T-helper 17 cell (primary cell): ENCODE measurements around the gene TNS2. TPM values are rescaled to one million over a fixed set of nuclear protein-coding genes. Genes with fewer than 3 reads are reported as not detected.
"Not testable (repeated sequence)": the region's sequence is repeated elsewhere in the genome, so short reads cannot be mapped to it uniquely, and the experiment has no call there.

Experiments used
- ATAC-seq: fragments of 150-1000 bp; cut with Tn5 transposase; 2 replicates; pipeline ENCODE4 v1.10.0; 2021; ENCODE audit warnings: mild to moderate bottlenecking, moderate library complexity
- DNase-seq, 3 donors: peaks; one replicate each; pipeline versions ENCODE4 v3.0.0 to v3.0.0-alpha.2; 2020 to 2021
- H3K9me3 ChIP-seq: one replicate; pipeline ENCODE4 v1.7.0; 2013; ENCODE audit warnings: low read length, mild to moderate bottlenecking; ENCODE audit not compliant: control insufficient read depth, poor library complexity, severe bottlenecking
- H3K27ac Mint-ChIP-seq: one replicate; pipeline ENCODE4 v1.8.0; 2022; ENCODE audit warnings: mild to moderate bottlenecking, moderate library complexity, mixed read lengths
- H3K27me3 Mint-ChIP-seq: one replicate; pipeline ENCODE4 v1.8.0; 2022; ENCODE audit warnings: mixed read lengths
- H3K36me3 Mint-ChIP-seq: one replicate; pipeline ENCODE4 v1.8.0; 2022; ENCODE audit warnings: low read depth, mixed read lengths
- H3K4me1 Mint-ChIP-seq: one replicate; pipeline ENCODE4 v1.8.0; 2022; ENCODE audit warnings: mild to moderate bottlenecking, mixed read lengths
- H3K4me3 Mint-ChIP-seq: one replicate; pipeline ENCODE4 v1.8.0; 2022; ENCODE audit warnings: mild to moderate bottlenecking, moderate library complexity, mixed read lengths
- total RNA-seq, 4 donors: library from RNA in 2 of 4; stranded (reverse) in 2 of 4; gene quantifications; one replicate each; pipeline ENCODE4 v1.2.3 and lab custom pipeline; 2022 to 2026

TNS2 gene
- total RNA-seq, 2 donors from 2014 or later = 1.4 to 3.1 TPM

DNA sequence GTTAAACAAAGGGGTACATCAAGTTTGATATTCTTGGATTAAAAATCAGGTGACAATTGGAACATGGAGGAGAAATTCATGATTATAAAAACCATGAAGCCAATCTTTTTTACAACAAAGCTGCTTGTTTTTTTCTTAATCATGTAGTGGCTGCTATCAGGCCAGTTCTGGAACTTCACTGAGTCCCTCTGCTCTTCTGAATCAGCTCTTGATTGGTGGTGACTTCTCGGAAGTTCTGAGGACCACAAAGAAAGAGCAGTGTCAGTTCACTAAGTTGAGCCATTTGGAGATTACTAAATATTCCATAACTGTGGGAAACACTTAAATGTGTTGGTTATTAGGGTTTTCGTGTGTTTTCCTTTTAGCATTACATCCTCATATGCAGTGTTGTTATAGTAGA lies 35.2 kb upstream of the TNS2 start:
- no peaks in the 10 kb centered on the region for H3K36me3 Mint-ChIP-seq
- no peak overlapping the region for H3K4me3 Mint-ChIP-seq
- H3K4me1 Mint-ChIP-seq = peaks cover 18% of the 10 kb centered on the region
- no peaks in the 10 kb centered on the region for H3K27me3 Mint-ChIP-seq
- DNase-seq = no peak
- no peaks in the 10 kb centered on the region for H3K9me3 ChIP-seq
- H3K27ac Mint-ChIP-seq = peak overlapping the region; percentile 11
- no peak for ATAC-seq

DNA sequence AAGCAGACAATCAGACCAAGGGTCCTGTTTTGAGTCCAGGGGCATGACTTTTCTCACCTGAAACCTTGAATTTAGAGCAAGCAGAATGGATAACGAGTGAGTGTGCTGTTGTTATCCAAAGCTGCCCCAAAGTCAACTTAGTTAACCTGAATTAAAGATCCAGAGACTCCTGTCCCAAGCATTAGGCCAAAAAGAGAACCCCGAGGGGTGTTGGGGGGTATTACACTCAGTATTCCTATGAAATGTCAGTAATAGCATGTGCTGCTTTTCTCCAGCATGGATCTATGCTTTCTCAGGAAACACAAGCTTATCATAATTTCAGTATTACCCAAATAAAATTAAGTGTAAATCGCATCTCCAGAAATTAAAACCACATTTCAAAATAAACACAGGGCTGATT lies 24.6 kb upstream of the TNS2 start:
- peaks cover 19% of the 10 kb centered on the region for H3K36me3 Mint-ChIP-seq
- DNase-seq = no peak
- H3K4me3 Mint-ChIP-seq = no peak overlapping the region
- no peaks in the 10 kb centered on the region for H3K9me3 ChIP-seq
- ATAC-seq = no peak
- no peaks in the 10 kb centered on the region for H3K27me3 Mint-ChIP-seq
- peaks cover 12% of the 10 kb centered on the region for H3K4me1 Mint-ChIP-seq
- no peak overlapping the region for H3K27ac Mint-ChIP-seq

DNA sequence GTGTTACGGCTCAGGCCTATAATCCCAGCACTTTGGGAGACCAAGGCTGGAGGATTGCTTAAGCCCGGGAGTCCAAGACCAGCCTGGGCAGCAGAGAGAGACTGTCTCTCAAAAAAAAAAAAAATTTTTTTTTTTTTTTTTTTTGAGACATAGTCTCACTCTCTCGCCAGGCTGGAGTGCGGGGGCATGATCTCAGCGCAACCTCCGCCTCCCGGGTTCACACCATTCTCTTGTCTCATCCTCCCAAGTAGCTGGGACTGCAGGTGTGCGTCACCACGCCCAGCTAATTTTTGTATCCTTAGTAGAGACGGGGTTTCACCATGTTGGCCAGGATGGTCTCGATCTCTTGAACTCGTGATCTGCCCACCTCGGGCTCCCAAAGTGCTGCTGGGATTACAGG lies 22.9 kb upstream of the TNS2 start:
- H3K27me3 Mint-ChIP-seq, ATAC-seq, H3K9me3 ChIP-seq, H3K4me3 Mint-ChIP-seq, DNase-seq, H3K27ac Mint-ChIP-seq: not testable (repeated sequence)
- Mint-ChIP-seq H3K4me1 (peaks cover 12% of the 10 kb centered on the region), H3K36me3 (peaks cover 15% of the 10 kb centered on the region)

DNA sequence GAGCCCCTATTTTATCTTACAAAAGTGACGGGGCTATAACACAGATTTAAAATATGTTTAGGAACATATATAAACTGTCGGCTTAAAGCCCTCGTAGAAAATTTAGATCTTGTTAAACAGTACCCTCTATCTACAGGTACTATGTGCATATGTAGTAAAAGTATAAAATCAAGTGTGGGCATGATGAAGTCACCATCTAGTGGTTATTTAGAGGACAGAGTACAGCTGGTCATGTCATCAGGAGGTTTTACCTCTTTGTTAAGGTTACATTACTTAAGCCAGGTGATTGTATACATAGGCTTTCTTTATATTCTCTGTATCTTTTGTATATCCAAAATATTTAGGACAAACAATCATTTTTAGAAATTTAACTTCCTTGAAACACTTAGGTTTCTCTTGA lies 18.2 kb upstream of the TNS2 start:
- DNase-seq (no peak), ATAC-seq (no peak)
- Mint-ChIP-seq H3K27me3 (no peaks in the 10 kb centered on the region), H3K36me3 (peaks cover 11% of the 10 kb centered on the region), H3K4me1 (peaks cover 7% of the 10 kb centered on the region), H3K4me3 (no peak overlapping the region), H3K27ac (peak overlapping the region; percentile 62)
- no peaks in the 10 kb centered on the region for H3K9me3 ChIP-seq

DNA sequence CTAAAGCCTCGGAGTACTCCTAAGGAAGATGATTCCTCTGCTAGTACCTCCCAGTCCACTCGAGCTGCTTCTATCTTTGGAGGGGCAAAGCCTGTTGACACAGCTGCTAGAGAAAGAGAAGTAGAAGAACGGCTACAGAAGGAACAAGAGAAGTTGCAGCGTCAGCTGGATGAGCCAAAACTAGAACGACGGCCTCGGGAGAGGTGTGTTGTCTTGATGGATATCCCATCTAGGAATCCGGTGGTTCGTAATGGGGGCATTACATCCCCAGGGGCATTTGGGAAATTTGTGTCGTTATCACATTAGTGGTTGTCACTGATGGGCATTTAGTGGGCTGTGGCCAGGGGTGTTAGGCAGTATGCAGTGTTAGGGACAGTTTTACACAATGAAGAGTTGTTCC lies 16.0 kb upstream of the TNS2 start:
- H3K9me3 ChIP-seq, H3K27me3 Mint-ChIP-seq, H3K4me1 Mint-ChIP-seq, ATAC-seq, H3K36me3 Mint-ChIP-seq, DNase-seq, H3K4me3 Mint-ChIP-seq: not testable (repeated sequence)
- peak overlapping the region; percentile 49 for H3K27ac Mint-ChIP-seq

DNA sequence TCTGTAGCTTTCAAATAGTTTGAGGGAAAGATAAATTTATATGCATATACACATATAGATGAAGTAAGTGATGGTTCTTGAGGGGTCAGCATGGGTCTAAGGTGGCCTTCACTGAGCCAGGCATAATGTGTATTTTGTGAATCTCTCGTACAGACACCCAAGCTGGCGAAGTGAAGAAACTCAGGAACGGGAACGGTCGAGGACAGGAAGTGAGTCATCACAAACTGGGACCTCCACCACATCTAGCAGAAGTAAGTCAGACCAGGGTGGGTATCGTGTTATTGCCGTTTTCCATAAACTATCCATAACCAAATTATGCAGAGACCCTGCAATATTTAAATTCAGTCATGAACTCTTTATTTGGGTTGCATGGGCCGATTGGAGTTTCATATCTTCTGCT lies 15.4 kb upstream of the TNS2 start:
- H3K27ac Mint-ChIP-seq = no peak overlapping the region
- ATAC-seq = no peak
- no peaks in the 10 kb centered on the region for H3K9me3 ChIP-seq
- DNase-seq = no peak
- no peak overlapping the region for H3K4me3 Mint-ChIP-seq
- peaks cover 8% of the 10 kb centered on the region for H3K36me3 Mint-ChIP-seq
- H3K27me3 Mint-ChIP-seq = no peaks in the 10 kb centered on the region
- H3K4me1 Mint-ChIP-seq = peaks cover 11% of the 10 kb centered on the region

DNA sequence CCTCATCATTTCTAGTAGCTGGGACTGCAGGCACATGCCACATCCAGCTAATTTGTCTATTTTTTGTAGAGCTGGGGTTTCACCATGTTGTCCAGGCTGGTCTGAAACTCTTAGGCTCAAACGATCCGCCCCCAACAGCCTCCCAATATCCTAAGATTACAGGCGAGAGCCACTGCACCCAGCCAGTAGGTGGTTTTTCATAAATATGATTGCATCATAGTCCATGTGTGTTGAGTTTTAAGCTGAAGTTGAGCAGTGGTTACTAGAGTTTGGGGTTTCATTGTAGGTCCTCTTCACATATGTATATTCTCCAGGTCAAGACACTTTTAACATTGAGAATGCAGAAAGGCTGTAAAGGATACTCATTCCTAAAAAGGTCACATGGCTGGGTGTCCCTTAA lies 13.1 kb upstream of the TNS2 start:
- Mint-ChIP-seq H3K36me3 (peaks cover 8% of the 10 kb centered on the region), H3K4me3 (no peak overlapping the region), H3K27ac (no peak overlapping the region), H3K4me1 (peaks cover 11% of the 10 kb centered on the region), H3K27me3 (no peaks in the 10 kb centered on the region)
- ATAC-seq (no peak), DNase-seq (no peak)
- H3K9me3 ChIP-seq = no peaks in the 10 kb centered on the region

DNA sequence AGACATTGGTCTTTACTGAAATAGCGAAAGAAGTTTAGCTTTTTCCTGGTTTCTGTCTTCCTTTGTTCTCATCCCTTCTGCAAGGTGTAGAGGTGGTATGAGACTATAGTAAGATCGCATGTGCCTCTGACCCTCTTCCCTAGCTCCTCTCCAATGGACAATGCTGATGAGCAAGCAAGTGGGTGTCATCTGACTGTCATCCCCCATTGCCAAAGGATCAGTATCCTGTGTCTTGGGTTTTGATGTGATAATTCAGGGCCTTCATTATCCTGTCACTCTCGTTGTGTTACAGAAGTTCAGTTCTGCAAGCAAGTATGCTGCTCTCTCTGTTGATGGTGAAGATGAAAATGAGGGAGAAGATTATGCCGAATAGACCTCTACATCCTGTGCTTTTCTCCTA lies 10.0 kb upstream of the TNS2 start:
- ATAC-seq (no peak), DNase-seq (no peak)
- no peak overlapping the region for H3K4me3 Mint-ChIP-seq
- no peaks in the 10 kb centered on the region for H3K9me3 ChIP-seq
- no peaks in the 10 kb centered on the region for H3K27me3 Mint-ChIP-seq
- no peak overlapping the region for H3K27ac Mint-ChIP-seq
- peaks cover 4% of the 10 kb centered on the region for H3K36me3 Mint-ChIP-seq
- peaks cover 16% of the 10 kb centered on the region for H3K4me1 Mint-ChIP-seq

DNA sequence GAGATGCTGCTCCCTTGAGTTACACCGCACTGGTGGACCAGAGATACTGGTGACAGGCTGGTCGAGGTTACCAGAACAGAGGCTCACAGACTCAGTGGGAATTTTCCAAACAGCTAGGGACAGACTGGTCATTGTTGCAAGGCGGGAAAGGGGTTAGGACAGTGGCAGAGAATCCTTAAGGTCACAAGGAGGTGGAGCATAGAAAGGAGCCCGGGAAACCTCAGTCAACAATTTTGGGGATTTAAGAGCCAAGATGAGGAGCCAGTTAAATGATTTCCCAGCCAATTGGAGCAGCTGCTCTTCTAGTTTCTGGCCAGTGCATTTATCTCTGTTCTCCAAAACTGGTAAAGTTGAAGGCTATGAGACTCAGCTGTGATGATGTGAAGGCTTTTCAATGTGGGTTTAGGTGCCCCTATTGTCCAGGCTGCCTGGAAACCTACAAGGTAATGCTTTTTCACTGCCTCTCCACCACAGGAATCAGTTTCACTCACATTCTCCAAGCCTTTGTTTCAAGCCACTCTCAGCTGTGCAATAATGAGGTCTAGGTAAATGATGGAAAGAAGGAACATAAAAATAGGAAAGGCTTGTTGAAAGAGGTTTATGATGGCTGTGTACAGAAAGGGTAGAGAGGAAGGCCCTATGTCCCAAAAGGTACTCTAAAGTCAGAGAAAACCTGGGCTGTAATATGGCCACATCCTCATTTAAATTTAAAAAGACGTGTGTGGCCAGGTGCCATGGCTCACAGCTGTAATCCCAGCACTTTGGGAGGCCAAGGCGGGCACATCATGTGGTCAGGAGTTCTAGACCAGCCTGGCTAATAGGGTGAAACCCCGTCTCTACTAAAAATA lies 7.0 kb upstream of the TNS2 start:
- ATAC-seq = no peak
- peaks cover 29% of the 10 kb centered on the region for H3K4me1 Mint-ChIP-seq
- no peaks in the 10 kb centered on the region for H3K9me3 ChIP-seq
- no peak overlapping the region for H3K27ac Mint-ChIP-seq
- no peak for DNase-seq
- H3K4me3 Mint-ChIP-seq = peak overlapping the region; percentile 25
- no peaks in the 10 kb centered on the region for H3K27me3 Mint-ChIP-seq
- peaks cover 2% of the 10 kb centered on the region for H3K36me3 Mint-ChIP-seq

DNA sequence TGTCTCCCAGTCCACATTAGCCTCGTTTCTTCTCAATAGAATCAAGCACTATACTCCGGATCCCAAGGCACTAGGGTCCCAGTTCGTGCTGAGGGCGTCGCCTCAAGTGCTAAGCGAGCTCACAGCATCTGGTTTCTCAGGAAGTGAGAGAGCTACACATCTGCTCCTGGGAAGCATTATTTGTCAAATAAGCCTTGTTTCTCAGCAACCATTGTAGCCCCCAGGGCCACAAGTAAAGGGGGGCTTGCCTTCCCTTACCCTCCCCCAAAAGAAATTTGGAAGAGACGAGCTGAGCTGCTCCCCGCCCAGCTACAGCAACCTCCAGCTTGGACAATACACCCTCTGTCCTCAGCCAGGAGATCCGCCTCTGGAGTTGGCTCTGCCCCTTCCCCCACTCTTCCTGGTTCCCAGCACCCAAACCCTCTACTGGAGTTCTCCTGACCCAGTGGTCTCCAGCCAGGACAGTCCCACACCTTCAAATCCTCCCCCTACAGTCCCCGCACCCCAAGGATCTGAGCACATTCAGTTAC lies 5.7 kb upstream of the TNS2 start:
- H3K4me1 Mint-ChIP-seq = peaks cover 29% of the 10 kb centered on the region
- H3K27ac Mint-ChIP-seq = no peak overlapping the region
- ATAC-seq (no peak), DNase-seq (no peak)
- no peaks in the 10 kb centered on the region for H3K27me3 Mint-ChIP-seq
- H3K4me3 Mint-ChIP-seq = no peak overlapping the region
- no peaks in the 10 kb centered on the region for H3K36me3 Mint-ChIP-seq
- H3K9me3 ChIP-seq = no peaks in the 10 kb centered on the region

DNA sequence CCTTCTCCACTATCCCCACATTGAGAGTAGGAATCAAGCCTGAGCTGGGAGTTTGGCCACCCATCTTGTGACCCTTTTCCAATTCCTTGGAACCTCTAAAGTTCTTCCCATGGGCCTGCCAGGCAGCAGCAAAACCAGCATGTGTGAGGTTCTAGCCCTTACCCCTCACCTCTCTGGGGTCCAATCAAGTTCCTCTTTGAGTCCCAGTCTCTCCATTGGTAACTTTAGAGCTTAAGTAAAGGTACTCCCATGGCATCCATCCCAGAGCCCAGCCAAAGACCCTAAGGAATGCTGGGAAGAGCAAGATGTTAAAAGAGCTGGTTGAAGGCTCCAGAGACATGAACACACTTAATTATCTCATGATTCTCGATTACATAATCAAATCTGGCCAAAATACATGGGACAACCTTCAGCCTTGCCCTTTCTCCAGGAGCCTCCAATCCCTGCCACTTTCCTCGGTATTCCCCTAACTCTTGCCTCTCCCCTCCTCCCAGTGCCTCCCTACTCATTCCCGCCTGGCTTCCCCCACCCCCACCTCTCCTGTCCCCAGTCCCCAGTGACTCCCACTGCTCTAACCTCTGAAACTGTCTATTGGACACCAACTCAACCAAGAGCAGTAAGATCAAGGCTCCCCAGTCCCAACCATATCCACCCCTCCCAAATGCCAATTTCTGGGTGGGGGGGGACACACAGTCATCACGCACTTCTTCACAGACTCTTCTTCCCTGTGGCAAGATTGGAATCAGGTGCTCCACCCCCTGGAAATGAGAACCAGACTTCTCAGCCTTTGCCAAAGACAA lies 4.8 kb upstream of the TNS2 start:
- H3K4me3 Mint-ChIP-seq = peak overlapping the region; percentile 61

DNA sequence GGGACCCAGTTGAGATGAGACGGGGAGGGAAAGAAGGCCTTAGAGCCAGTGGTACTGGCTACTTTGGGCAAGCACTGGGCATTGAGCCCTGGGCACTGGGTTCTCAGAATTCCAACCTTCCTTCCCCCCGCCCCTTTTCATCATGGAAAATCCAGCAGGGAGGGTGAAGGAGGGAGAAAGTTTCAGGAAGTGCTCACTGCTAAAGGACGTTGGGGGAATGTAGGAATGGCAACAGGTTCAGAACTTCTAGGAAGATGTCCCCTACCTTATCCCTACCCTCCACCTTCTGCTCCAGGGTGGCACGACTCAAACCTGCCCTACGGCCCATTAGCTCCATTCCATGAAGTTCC lies 4.2 kb upstream of the TNS2 start:
- Mint-ChIP-seq H3K4me1 (peaks cover 27% of the 10 kb centered on the region), H3K27me3 (no peaks in the 10 kb centered on the region), H3K27ac (peak overlapping the region; percentile 65), H3K36me3 (no peaks in the 10 kb centered on the region), H3K4me3 (peak overlapping the region; percentile 93)
- ATAC-seq (no peak), DNase-seq (no peak)
- H3K9me3 ChIP-seq = no peaks in the 10 kb centered on the region

More for the DNA sequence above, 4.8 kb upstream of the TNS2 start:
- Mint-ChIP-seq H3K27me3 (no peaks in the 10 kb centered on the region), H3K36me3 (no peaks in the 10 kb centered on the region), H3K4me1 (peaks cover 27% of the 10 kb centered on the region), H3K27ac (peak overlapping the region; percentile 32)
- H3K9me3 ChIP-seq = no peaks in the 10 kb centered on the region
- DNase-seq (no peak), ATAC-seq (no peak)

DNA sequence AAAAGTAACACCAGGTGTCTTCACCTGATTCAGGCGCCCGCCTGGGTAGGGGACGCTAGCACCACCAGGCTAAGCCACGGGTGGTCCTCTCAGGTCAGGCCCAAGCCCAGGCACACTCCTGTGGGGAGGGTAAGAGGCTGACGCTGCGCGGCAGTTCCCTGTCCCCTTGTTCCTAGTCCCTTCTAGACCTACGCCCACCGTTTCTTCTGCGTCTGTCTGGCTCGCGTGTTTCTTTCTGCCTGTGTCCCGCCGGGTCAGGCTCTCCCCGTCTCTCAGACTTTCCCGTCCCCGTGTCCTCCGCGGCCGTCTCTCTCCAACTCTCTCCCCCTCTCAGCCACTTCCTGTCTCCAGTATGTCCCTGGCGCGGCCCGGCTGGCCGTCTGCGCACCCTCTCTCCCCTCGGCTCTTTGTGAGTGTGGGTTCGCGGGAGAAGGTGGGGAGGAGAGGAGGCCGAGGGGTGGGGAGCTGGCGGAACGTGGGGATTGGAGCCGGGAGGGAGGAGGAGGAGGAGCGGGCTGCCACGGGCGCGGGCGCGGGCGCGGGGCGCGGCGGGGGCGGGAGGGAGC lies 3.1 kb upstream of the TNS2 start:
- peak overlapping the region; percentile 93 for H3K4me3 Mint-ChIP-seq
- H3K27ac Mint-ChIP-seq = peak overlapping the region; percentile 65
- no peaks in the 10 kb centered on the region for H3K27me3 Mint-ChIP-seq
- DNase-seq (no peak), ATAC-seq (peak; percentile 24)
- H3K9me3 ChIP-seq = no peaks in the 10 kb centered on the region
- H3K4me1 Mint-ChIP-seq = peaks cover 30% of the 10 kb centered on the region
- no peaks in the 10 kb centered on the region for H3K36me3 Mint-ChIP-seq
